NCI-H187 (cell line): Measurements from ENCODE around the gene AGPAT3.
"Not testable (repeated sequence)": the region's sequence is repeated elsewhere in the genome, so short reads cannot be mapped to it uniquely, and the experiment has no call there.

Experiments
- DNase-seq, 2 experiments: peaks; one replicate each; lab custom pipeline; 2025; lab: John Stamatoyannopoulos, UW

AGPAT3 gene

GRCh38 chr21:43834146-43834905 is 30.7 kb upstream of the AGPAT3 start:
- DNase-seq = no peak

GRCh38 chr21:43835050-43835449 is 30.0 kb upstream of the AGPAT3 start:
- DNase-seq = no peak

GRCh38 chr21:43835861-43836260 is 29.2 kb upstream of the AGPAT3 start:
- no peak for DNase-seq

- no peak for DNase-seq
Measured at GRCh38 chr21:43836616-43837015, 28.4 kb upstream of the AGPAT3 start.

GRCh38 chr21:43840259-43840658 is 24.8 kb upstream of the AGPAT3 start:
- DNase-seq = no peak

GRCh38 chr21:43842742-43843141 is 22.3 kb upstream of the AGPAT3 start:
- DNase-seq = no peak

GRCh38 chr21:43844906-43845305 is 20.1 kb upstream of the AGPAT3 start:
- not testable (repeated sequence) for DNase-seq

GRCh38 chr21:43845386-43845785 is 19.6 kb upstream of the AGPAT3 start:
- DNase-seq = no peak

- DNase-seq = no peak
Measured at GRCh38 chr21:43846430-43846829, 18.6 kb upstream of the AGPAT3 start.

- DNase-seq = no peak
Measured at GRCh38 chr21:43847301-43847700, 17.7 kb upstream of the AGPAT3 start.

GRCh38 chr21:43848771-43849170 is 16.3 kb upstream of the AGPAT3 start:
- DNase-seq = no peak

GRCh38 chr21:43849532-43850299 is 15.3 kb upstream of the AGPAT3 start:
- no peak for DNase-seq

- no peak for DNase-seq
Measured at GRCh38 chr21:43850728-43851295, 14.2 kb upstream of the AGPAT3 start.

- no peak for DNase-seq
Measured at GRCh38 chr21:43851593-43851992, 13.4 kb upstream of the AGPAT3 start.

GRCh38 chr21:43853851-43854772 is 10.9 kb upstream of the AGPAT3 start:
- DNase-seq = no peak

- peak; percentile 21 to 31 for DNase-seq
Measured at GRCh38 chr21:43854773-43855633, 10.0 kb upstream of the AGPAT3 start.

- no peak for DNase-seq
Measured at GRCh38 chr21:43855955-43856354, 9.1 kb upstream of the AGPAT3 start.

GRCh38 chr21:43858806-43859648 is 6.0 kb upstream of the AGPAT3 start:
- no peak for DNase-seq

- no peak for DNase-seq
Measured at GRCh38 chr21:43859747-43860214, 5.2 kb upstream of the AGPAT3 start.

GRCh38 chr21:43861706-43862105 is 3.3 kb upstream of the AGPAT3 start:
- peak in 1 of 2 experiments; percentile 27 for DNase-seq
